ENCODE results near the gene TMEM223.
"Not testable (repeated sequence)": the region's sequence is repeated elsewhere in the genome, so short reads cannot be mapped to it uniquely, and the experiment has no call there.

TMEM223 gene

DNA sequence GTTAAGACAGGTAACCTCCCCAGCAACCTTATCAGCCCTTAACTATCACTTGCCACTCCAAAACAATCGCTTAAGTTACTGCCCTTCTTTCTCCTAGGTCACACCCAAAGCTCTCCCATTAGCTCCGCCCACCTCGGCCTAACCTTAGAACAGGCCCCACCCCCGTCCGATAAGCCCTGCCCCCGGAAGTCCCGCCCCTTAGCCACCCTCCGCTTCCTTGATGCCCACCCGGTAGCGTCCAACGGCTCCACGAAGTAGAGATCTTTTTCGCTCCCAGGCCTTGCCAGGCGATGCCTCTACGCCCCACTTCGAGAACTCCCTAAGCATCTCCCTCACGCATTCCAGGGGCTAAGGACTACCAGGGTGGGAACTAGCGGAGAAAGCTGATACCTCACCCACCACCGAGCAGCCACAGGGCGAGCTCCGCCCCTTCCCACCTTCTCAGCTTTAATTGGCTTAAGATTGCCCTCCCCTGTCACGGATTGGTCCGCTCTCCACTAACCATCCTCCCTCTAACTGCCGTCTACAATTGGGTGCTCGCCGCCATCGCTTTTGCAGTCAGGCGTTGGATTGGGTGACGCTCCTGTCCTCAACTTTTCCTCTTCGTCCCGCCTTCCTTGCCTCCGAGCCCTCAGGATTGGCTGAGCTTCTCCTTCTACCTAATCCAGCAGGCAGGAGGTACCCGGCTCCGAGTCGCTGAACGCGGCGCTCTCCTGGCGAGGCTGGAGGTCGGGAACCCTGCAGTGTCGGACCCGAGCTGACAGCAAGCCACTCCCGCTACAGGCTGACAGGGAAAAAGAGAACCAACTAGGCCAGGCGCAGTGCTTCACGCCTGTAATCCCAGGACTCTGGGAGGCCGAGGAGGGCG, 37.8 kb downstream of the TMEM223 start, which contains the start of gene ZBTB3:
ZBTB3 (minus strand) TSS at position 425 of the 868 bp plus-strand sequence. CDS start 496 bp downstream, outside the sequence.
- peak; percentile 95 to 98 (median 96) for DNase-seq (ENCODE audit: low read depth in 2 of 3, low spot score in 1 of 3)

DNA sequence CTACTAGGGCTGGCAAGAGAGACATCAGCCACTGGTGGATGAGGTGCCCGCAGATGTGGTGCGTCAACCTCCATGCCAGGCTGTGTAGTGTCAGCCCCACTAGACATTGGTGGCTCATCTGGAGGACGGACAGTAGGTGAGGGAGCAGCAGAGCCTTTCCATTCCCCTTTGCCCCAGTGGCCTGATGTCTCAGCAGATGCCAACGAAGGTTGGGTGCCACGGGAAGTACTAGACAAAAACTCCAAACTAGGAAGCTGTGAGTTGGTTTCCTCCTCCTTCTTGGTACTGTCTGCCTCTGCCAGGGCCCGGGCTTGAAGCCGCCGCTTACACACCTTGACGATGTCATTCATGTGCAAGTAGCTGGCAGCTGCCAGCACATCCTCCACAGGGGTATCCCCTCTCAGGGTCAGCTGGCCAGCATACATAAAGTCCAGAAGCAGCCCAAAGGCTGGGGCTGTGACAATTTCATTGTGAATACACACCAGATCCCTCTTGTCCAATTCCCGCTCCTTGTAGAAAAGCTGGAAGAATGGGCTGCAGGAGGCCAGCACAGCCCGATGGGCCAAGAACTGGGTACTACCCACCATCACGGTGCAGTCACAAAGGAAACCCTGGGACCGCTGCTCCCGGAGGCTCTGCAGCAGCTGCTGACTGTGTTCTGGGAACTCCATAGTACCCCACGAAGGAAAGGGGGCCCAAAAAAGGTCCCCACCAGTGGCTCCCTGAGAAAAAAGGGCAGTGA, 38.6 kb downstream of the TMEM223 start:
- DNase-seq (ENCODE audit: low read depth in 2 of 3, low spot score in 1 of 3) = no peak

DNA sequence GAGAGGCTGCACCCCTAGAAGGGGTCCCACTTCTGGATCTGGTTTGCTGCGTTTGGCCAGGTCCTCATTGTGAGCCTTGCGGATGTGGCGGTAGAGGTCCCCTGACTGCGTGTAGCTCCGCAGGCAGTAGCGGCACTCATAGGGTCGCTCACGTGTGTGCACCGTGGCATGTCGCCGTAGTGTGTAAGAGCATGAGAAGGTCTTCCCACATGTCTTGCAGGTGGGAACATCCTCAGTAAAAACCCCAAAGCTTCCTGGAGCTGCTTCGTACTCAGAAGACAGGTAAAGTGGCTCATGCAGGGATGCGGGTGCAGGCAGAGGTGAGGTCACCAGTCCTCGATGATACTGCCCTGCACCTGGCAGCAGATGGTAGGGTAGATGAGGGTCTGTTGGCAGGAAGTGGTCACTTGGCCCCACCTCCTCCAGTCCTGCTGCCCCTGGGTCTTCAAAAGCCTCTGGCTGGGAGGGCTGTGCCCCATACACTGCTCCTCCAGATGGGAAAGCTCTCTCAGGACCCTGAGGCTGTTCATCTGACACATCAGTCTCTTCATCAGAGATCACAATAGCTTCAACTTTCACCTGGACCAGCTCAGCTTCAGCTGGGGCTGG, 39.5 kb downstream of the TMEM223 start:
- DNase-seq (ENCODE audit: low read depth in 2 of 3, low spot score in 1 of 3) = no peak

DNA sequence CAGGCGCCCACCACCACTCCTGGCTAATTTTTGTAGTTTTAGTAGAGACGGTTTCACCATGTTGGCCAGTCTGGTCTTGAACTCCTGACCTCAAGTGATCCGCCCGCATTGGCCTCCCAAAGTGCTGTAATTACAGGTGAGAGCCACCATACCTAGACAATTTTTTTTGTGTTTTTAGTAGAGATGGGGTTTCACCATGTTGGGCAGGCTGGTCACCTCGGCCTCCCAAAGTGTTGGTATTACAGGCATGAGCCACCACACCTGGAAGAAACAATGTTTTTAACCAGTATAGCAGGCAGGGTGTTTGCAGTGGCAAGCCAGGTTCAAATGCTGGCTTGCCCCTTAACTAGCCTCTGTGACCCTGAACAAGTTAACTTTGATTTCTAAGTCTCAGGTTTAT, 41.9 kb downstream of the TMEM223 start:
- DNase-seq (ENCODE audit: low read depth in 2 of 3, low spot score in 1 of 3) = not testable (repeated sequence)

DNA sequence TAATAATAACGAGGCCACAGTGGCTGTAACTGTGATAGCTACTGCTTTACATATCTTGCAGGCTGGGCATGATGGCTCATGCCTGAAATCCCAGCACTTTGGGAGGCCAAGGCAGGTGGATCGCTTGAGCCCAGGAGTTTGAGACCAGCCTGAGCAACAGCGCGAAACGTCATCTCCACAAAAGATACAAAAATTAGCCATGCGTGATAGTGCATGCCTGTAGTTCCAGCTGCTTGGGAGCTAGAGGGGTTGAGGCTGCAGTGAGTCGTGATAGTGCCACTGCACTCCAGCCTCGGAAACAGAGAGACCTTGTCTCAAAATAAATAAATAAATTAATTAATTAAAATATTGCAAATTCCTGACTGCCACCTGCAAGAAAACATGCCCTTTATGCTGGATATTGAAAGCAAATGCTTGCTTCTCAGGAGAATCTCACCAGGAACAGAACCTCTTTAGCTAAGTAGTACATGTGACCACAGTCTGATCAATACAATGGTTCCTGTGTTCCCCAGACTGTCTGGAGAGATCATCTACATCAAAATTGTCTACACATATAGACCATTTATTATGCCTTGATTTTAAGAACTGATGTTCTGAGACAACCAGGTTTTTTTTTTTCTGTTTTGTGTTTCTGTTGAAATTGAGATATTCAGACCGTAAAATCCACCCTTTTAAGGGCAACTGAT, 44.2 kb downstream of the TMEM223 start:
- no peak for DNase-seq (ENCODE audit: low read depth in 2 of 3, low spot score in 1 of 3)

Data from stimulated activated CD4-positive, alpha-beta T cell treated with anti-CD3 and anti-CD28 coated beads, Interleukin-12 subunit alpha, Interleukin-12 subunit beta, amount 100 ng/mL, for 48 hours (primary cell).